GM23248 (cell line): ENCODE measurements around the gene ERVW-1.

Experiments
- EZH2 ChIP-seq: fragments of 200-600 bp; sonication (generic); IDR thresholded peaks from 2 replicates; pipeline ENCODE4 v1.6.1; 2018; ENCODE audit warnings: antibody characterized with exemption, mild to moderate bottlenecking; ENCODE audit not compliant: insufficient read depth, poor library complexity, severe bottlenecking
- EZH2phosphoT487 ChIP-seq: fragments of 200-600 bp; sonication (generic); IDR thresholded peaks from 2 replicates; pipeline ENCODE4 v1.6.1; 2018; ENCODE audit warnings: antibody characterized with exemption, moderate library complexity, mild to moderate bottlenecking, low read depth; ENCODE audit not compliant: insufficient read depth

- TF ChIP-seq EZH2 (no peak), EZH2phosphoT487 (no peak)
Observed at GRCh38 chr7:92423710-92424131, 54.0 kb downstream of the ERVW-1 start.
